HepG2 (cell line): ENCODE data around the gene SUSD3. TPM values are rescaled to one million over a fixed set of nuclear protein-coding genes. Genes with fewer than 3 reads are reported as not detected.

Experiments
- BORCS8-MEF2B ChIP-seq: sonication (generic); formaldehyde crosslinking; IDR thresholded peaks from 2 replicates; pipeline ENCODE4 v1.8.0; 2022; ENCODE audit warnings: mild to moderate bottlenecking, missing genetic modification reagents
- DBP ChIP-seq: sonication (generic); formaldehyde crosslinking; IDR thresholded peaks from 2 replicates; pipeline ENCODE4 v1.4.0; 2020; ENCODE audit warnings: missing genetic modification reagents; ENCODE audit errors: not compliant biosample characterization
- DMAP1 ChIP-seq: IDR thresholded peaks from 2 replicates; pipeline ENCODE4 v1.6.1; 2016
- E2F2 ChIP-seq: sonication (generic); formaldehyde crosslinking; IDR thresholded peaks from 2 replicates; pipeline ENCODE4 v1.4.0; 2020; ENCODE audit warnings: missing genetic modification reagents, borderline replicate concordance
- IRF2 ChIP-seq: IDR thresholded peaks from 2 replicates; pipeline ENCODE4 v1.6.1; 2018; ENCODE audit warnings: missing genetic modification reagents, missing compliant biosample characterization
- LBX2 ChIP-seq: sonication (generic); formaldehyde crosslinking; IDR thresholded peaks from 2 replicates; pipeline ENCODE4 v1.5.0; 2020; ENCODE audit warnings: missing genetic modification reagents, mild to moderate bottlenecking, borderline replicate concordance
- PHF20 ChIP-seq: sonication (generic); formaldehyde crosslinking; IDR thresholded peaks from 2 replicates; pipeline ENCODE4 v1.5.0; 2020; ENCODE audit warnings: mild to moderate bottlenecking, missing genetic modification reagents
- SNAPC2 ChIP-seq: sonication (generic); formaldehyde crosslinking; IDR thresholded peaks from 2 replicates; pipeline ENCODE4 v1.8.1; 2022; ENCODE audit warnings: mild to moderate bottlenecking, missing genetic modification reagents
- TFE3 ChIP-seq: IDR thresholded peaks from 2 replicates; pipeline ENCODE4 v1.6.1; 2016
- TIGD3 ChIP-seq: sonication (generic); formaldehyde crosslinking; IDR thresholded peaks from 2 replicates; pipeline ENCODE4 v1.5.1; 2020; ENCODE audit warnings: mild to moderate bottlenecking, missing genetic modification reagents, borderline replicate concordance
- ZBTB20 ChIP-seq: sonication (generic); formaldehyde crosslinking; IDR thresholded peaks from 2 replicates; pipeline ENCODE4 v1.8.1; 2023; ENCODE audit warnings: missing genetic modification reagents, low read depth, mild to moderate bottlenecking, borderline replicate concordance
- ZBTB43 ChIP-seq: sonication (generic); formaldehyde crosslinking; conservative IDR thresholded peaks from 2 replicates; pipeline ENCODE4 v1.4.0; 2020; ENCODE audit warnings: missing genetic modification reagents
- ZBTB8A ChIP-seq: sonication (generic); formaldehyde crosslinking; IDR thresholded peaks from 2 replicates; pipeline ENCODE4 v1.4.0; 2020; ENCODE audit warnings: mild to moderate bottlenecking, low read depth, missing genetic modification reagents, borderline replicate concordance
- ZNF234 ChIP-seq: sonication (generic); formaldehyde crosslinking; conservative IDR thresholded peaks from 2 replicates; pipeline ENCODE4 v1.5.1; 2020; ENCODE audit warnings: mild to moderate bottlenecking, missing genetic modification reagents
- ZNF558 ChIP-seq: sonication (generic); formaldehyde crosslinking; IDR thresholded peaks from 2 replicates; pipeline ENCODE4 v1.9.0; 2022; ENCODE audit warnings: mild to moderate bottlenecking, missing genetic modification reagents, borderline replicate concordance
- ZNF580 ChIP-seq: IDR thresholded peaks from 2 replicates; pipeline ENCODE4 v1.6.1; 2016; ENCODE audit warnings: low read depth, borderline replicate concordance
- ZSCAN22 ChIP-seq: sonication (generic); formaldehyde crosslinking; IDR thresholded peaks from 2 replicates; pipeline ENCODE4 v1.4.0; 2020; ENCODE audit warnings: mild to moderate bottlenecking, missing genetic modification reagents
- polyA plus RNA-seq, 8 experiments: library from polyadenylated mRNA; depleted of rRNA in 3 of 8; stranded (reverse) in 7 of 8; unstranded in 1 of 8; fragments of >200 nt; fragmentation: Illumina TruSeq in 4 of 8; extraction: Trizol in 4 of 8; gene quantifications; 2 replicates each; pipeline versions ENCODE4 v1.2.1 to v1.2.3, GENCODE V29; 2011 to 2016; ENCODE audit warnings: low read depth in 4 of 8, missing spikeins in 1 of 8, mixed read lengths in 1 of 8; ENCODE audit not compliant: insufficient read depth in 1 of 8
- total RNA-seq, 5 experiments: library from RNA; depleted of rRNA; stranded (reverse); fragments of >200 nt; fragmentation: Illumina TruSeq; extraction: Trizol; gene quantifications; 2 replicates each; pipeline ENCODE4 v1.2.3, GENCODE V29; 2016; ENCODE audit warnings: low read depth in 1 of 5
- TF ChIP-seq, protein P1 (sequence below): IDR thresholded peaks from 2 replicates; pipeline ENCODE4 v1.6.1; 2016; ENCODE audit warnings: missing compliant biosample characterization, missing genetic modification reagents, borderline replicate concordance

The SUSD3 gene
- total and polyA plus RNA-seq, 2 of the 13 experiments (the other 11 are each of a cell fraction or from before 2014, with no cell fraction given): 7.0 to 9.1 TPM

DNA sequence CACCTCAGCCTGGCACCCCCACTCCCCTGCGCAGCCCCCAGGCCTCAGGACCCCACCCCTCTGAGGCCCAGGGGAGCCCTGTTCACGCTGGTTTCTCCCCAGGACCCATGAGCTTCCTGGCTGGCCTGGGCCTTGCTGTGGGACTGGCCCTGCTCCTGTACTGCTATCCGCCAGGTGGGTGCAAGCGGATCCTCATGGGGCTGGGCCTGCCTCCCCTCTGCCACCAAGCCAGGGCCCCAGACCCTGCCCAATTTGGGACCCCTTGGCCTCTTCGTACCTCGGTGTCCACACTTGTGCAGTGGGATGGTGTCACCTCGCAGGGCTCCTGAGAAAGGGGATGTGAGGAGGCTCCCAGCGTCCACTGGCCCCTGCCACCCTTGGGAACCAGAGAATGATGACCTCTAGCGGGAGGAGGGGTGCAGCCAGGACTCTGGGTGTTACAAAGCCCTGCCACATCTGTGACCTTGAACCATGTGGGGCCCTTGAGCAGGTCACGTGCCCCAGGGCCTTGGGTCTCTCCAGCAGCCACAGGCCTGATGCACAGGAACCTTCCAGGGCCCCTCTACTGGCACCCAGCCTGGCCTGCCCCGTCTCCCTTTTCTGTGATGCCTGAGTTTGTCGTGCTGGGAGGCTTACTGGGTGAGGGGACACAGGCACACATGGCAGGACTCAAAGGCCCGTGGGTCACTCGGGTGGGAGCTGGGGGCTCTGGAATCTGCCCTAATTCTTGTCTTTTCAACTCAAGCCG lies 53.8 kb downstream of the SUSD3 start (continued):
- no peak; the same call in 1 of the 2 replicates for TF ChIP-seq E2F2 (CRISPR knock-in tag)
- TF ChIP-seq SNAPC2: 0 out of 2 replicates have a peak, but pooled peaks have one; percentile 29
- TF ChIP-seq TFE3 (CRISPR knock-in tag): peak; percentile 95
- TF ChIP-seq IRF2 (CRISPR knock-in tag): peak; percentile 84
- no peak for TF ChIP-seq PHF20
- 0 out of 2 replicates have a peak, but pooled peaks have one; percentile 26 for TF ChIP-seq ZBTB43 (CRISPR knock-in tag)
- TF ChIP-seq, protein P1, sequence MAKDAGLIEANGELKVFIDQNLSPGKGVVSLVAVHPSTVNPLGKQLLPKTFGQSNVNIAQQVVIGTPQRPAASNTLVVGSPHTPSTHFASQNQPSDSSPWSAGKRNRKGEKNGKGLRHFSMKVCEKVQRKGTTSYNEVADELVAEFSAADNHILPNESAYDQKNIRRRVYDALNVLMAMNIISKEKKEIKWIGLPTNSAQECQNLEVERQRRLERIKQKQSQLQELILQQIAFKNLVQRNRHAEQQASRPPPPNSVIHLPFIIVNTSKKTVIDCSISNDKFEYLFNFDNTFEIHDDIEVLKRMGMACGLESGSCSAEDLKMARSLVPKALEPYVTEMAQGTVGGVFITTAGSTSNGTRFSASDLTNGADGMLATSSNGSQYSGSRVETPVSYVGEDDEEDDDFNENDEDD: peak; percentile 67; the same call in 1 of the 2 replicates
- 0 out of 2 replicates have a peak, but pooled peaks have one; percentile 46 for TF ChIP-seq ZNF234 (CRISPR knock-in tag)
- TF ChIP-seq ZNF580: peak; percentile 87; the same call in 1 of the 2 replicates
- no peak for TF ChIP-seq ZNF558 (CRISPR knock-in tag)
- TF ChIP-seq TIGD3: 0 out of 2 replicates have a peak, but pooled peaks have one; percentile 29
- TF ChIP-seq DMAP1 (CRISPR knock-in tag): peak; percentile 80
- no peak for TF ChIP-seq LBX2 (CRISPR knock-in tag)
- no peak for TF ChIP-seq ZBTB8A (CRISPR knock-in tag)
- no peak for TF ChIP-seq DBP
- TF ChIP-seq ZSCAN22: peak; percentile 60; the same call in 1 of the 2 replicates
- peak; percentile 72; the same call in 1 of the 2 replicates for TF ChIP-seq ZBTB20 (CRISPR knock-in tag)
- TF ChIP-seq BORCS8-MEF2B (CRISPR knock-in tag): 0 out of 2 replicates have a peak, but pooled peaks have one; percentile 62
